Stimulated activated naive CD8-positive, alpha-beta T cell treated with anti-CD3 and anti-CD28 coated beads, Interleukin-15, amount 100 ng/mL, for 72 hours (primary cell): Measurements from ENCODE around the gene DPYD.

ENCODE experiments used
- ATAC-seq: fragments of 150-1000 bp; cut with Tn5 transposase; 2 replicates; pipeline ENCODE4 v1.10.0; 2021; ENCODE audit warnings: mild to moderate bottlenecking, moderate library complexity
- DNase-seq, 2 donors: peaks; one replicate each; pipeline ENCODE4 v3.0.0; 2021 to 2022
- H3K27ac Mint-ChIP-seq, 2 donors: one replicate each; pipeline ENCODE4 v1.8.0; 2022; ENCODE audit warnings: mild to moderate bottlenecking in 2 of 2, mixed read lengths in 2 of 2, moderate library complexity in 2 of 2
- H3K27me3 Mint-ChIP-seq: one replicate; pipeline ENCODE4 v1.8.0; 2022; ENCODE audit warnings: mixed read lengths
- H3K4me1 Mint-ChIP-seq: one replicate; pipeline ENCODE4 v1.8.0; 2022; ENCODE audit warnings: mild to moderate bottlenecking, mixed read lengths
- H3K4me3 Mint-ChIP-seq, 2 donors: one replicate each; pipeline ENCODE4 v1.8.0; 2022; ENCODE audit warnings: mild to moderate bottlenecking in 2 of 2, mixed read lengths in 2 of 2, moderate library complexity in 1 of 2
- H3K9me3 Mint-ChIP-seq, 2 donors: one replicate each; pipeline ENCODE4 v1.8.0; 2022; ENCODE audit warnings: mixed read lengths in 2 of 2

Gene DPYD

DNA sequence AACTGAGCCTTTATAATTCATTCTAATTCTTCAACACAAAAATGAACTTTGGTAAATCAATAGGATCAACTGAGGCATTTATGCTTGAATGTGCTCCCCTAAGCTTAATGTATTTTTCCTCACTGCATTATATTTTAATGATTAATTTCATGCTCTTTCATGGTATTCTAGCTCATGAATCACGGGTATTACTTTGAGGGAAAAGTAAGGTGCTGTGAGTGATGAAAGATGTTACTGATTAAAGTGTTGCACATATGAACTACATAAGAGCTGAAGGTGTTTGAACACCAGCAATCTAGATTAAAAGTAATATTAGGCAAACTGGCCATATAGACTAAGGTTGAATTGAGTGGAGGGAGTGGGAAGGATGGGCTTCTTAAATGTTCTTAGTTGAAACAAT lies 1.9 kb downstream of the DPYD start:
- Mint-ChIP-seq H3K27me3 (no peaks in the 10 kb centered on the region), H3K9me3 (peaks cover 0 to 5% of the 10 kb centered on the region in 2 donors), H3K4me3 (peak overlapping the region; percentile 98), H3K27ac (no peak overlapping the region), H3K4me1 (peaks cover 57% of the 10 kb centered on the region)
- DNase-seq (no peak), ATAC-seq (no peak)

DNA sequence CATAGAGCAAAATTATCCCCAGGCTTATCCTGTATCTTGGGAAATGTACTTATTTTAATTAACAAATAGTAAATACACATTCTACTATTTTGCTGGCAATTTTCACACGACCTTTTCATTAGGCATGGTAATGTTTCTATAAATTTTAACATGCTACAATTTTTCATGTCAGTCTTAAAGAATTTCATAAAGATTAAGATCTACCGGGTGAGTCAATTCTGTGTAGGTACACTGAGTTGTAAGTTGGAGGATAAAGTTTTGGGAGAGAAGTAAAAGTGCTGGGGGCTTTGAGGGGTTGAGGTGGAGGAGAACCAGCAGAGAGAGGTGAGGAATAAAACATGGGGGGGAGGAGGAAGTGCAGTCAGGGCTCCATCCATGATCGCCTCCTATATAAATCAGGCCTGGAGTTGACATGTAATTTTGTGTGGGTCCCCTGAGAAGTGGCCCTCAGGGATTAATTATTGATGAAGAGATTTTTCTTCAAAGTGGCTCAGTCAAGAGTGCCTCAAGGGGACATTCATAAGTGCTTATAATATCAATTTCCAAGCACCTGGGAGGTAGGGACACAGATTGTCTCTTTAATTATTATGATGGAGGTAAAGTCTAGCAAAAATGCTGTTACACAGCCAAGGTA lies 7.2 kb downstream of the DPYD start:
- no peak for DNase-seq
- Mint-ChIP-seq H3K27ac (peak overlapping the region in 1 of 2 donors; percentile 94), H3K4me3 (no peak overlapping the region), H3K9me3 (no peaks in the 10 kb centered on the region), H3K4me1 (peaks cover 65% of the 10 kb centered on the region), H3K27me3 (no peaks in the 10 kb centered on the region)
- ATAC-seq = no peak

DNA sequence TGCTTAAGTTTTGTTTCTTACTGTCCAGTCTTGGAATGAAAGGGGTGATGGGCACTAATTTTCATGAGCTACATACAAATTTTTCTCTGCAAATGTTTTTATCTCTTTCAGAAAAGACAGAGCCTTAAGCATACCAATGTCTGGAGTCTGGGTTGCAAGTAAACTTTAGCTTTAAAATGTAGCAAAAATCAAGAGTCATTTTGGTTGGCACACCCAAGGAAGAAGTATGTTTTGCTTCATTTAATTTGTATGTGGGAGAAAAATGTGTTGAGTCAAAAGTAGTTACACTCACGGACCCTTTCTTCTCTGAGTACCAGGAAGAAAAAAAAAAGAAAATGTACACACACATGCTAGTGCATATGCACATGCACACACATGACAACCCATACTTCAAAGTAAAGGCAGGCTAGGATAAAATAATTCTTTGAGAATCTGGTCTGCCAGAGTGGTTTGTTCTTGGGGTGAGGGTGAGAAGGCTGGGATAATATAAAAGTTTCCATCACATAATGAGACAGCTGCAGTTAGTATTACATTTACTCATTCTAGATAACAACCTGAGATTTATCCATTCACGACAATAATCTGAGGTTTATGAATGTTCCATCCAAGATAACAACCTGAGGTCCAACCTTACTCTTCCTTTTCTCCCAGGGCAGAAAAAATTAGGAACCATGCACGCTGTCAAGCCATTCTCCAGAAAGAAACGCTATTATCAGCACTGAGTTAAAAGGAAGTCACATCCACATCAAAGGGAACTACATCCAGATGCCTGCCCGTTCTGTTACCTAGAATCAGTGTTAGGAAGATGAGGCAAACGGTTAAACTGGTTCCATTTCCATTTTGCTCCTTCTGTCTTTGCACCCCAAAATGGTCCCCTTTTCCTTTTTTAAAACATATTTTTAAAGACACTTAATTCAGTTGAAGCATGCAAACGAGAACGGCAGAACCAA lies 9.3 kb downstream of the DPYD start:
- H3K4me1 Mint-ChIP-seq = peaks cover 47% of the 10 kb centered on the region
- H3K9me3 Mint-ChIP-seq = no peaks in the 10 kb centered on the region
- ATAC-seq (peak; percentile 62), DNase-seq (no peak)
- no peak overlapping the region for H3K27ac Mint-ChIP-seq
- H3K27me3 Mint-ChIP-seq = no peaks in the 10 kb centered on the region
- H3K4me3 Mint-ChIP-seq = peak overlapping the region; percentile 48 to 71

DNA sequence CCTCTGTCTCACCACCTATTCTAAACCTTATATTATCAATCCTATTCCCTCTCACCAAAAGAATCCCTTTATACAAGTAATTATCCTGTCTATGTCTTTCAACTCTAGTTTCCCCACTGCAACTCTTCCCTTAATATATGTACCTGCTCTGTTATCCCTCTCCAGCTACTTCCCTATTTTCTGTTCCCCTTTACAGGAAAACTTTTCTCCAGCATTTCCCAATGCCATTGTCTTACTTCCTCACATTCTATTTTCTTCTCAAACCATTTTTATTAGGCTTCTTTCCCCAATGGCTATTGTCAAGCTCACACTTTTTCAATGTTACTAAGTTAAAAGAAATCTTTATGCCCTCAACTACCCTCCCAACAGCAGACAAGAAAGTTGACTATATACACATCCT lies 11.6 kb downstream of the DPYD start:
- Mint-ChIP-seq H3K27ac (no peak overlapping the region), H3K9me3 (no peaks in the 10 kb centered on the region), H3K4me3 (no peak overlapping the region), H3K4me1 (peaks cover 30% of the 10 kb centered on the region), H3K27me3 (no peaks in the 10 kb centered on the region)
- ATAC-seq (no peak), DNase-seq (no peak)

DNA sequence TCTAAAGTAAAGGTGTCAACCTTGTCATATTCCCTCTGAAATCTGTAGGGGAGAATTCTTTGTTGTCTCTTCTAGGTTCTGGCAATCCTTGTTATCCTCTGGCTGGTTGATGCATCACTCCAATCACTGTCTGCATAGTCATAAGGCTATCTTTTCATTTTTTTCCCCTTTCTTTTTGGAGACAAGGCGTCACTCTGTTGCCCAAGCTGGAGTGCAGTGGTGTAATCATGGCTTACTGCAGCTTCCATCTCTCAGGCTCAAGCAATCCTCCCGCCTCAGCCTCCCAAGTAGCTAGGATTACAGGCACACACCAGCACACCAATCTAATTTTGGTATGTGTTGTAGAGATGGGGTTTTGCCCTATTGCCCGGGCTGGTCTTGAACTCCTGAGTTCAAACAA lies 12.9 kb downstream of the DPYD start:
- peaks cover 18% of the 10 kb centered on the region for H3K4me1 Mint-ChIP-seq
- no peaks in the 10 kb centered on the region for H3K27me3 Mint-ChIP-seq
- DNase-seq (no peak), ATAC-seq (no peak)
- no peak overlapping the region for H3K27ac Mint-ChIP-seq
- H3K9me3 Mint-ChIP-seq = no peaks in the 10 kb centered on the region
- H3K4me3 Mint-ChIP-seq = no peak overlapping the region

DNA sequence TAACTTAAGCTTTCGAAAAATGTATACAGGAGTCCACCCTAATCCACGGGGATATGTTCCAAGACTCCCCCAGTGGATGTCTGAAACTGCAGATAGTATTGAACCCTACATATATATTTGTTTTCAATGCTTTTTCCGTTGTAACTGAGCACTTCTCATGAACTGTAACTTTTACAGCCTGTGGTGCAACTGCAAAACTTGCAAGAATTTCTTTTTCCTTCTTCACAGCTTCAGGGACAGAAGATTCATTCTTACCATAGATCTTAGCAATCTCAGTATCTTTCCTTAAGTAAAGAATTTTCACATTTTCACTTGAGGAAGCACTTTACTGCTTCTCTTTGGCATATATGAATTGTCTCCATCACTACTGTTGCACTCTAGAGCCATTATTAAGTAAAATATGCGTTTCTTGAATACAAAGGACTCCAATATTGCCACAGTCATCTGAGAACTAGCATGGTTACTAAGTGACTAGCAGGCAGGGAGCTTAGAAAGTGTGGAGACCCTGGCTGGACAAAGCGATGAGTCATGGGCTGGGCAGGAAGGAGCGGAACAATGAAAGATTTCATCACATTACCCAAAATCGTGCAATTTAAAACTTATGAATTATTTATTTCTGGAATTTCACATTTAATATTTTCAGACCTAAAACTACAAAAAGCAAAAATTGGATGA lies 14.1 kb downstream of the DPYD start:
- Mint-ChIP-seq H3K4me1 (peaks cover 18% of the 10 kb centered on the region), H3K27me3 (no peaks in the 10 kb centered on the region), H3K9me3 (no peaks in the 10 kb centered on the region), H3K4me3 (no peak overlapping the region), H3K27ac (no peak overlapping the region)
- no peak for DNase-seq
- no peak for ATAC-seq

DNA sequence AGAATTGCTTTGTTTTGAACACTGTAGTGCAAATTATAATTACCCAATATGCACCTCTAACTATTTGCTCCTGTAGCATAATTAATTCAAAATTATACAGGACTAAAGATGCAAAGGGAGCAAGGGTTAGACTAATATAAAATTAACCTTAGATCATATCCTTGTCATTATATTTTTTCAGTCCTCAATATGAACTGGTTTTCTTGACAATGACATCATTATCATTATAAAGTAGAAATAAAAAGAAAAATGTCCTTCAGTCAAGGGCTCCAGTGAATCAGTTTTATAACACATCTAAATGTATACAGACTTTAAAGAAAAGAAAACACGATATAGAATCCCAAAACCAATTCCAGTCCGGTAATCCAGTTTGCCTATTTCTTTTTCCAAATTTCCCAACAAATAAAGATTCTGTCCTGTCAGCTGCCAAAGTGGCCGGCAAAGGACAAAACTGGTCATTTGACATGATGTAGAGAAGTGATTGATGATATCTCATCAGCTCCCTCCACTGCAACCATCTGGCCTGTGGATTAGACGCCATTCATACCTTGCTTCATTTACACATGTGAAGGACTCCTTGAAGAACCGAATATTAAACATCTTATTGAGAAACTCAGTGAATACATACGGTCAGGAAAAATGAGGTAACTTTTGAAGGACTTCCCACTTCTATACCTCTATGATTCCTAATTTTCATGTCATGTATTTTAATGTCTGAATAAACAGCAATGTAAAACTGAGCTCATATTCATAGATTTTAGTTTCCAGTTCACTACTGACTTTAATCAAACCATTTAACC lies 15.5 kb downstream of the DPYD start:
- no peaks in the 10 kb centered on the region for H3K9me3 Mint-ChIP-seq
- H3K27ac Mint-ChIP-seq = no peak overlapping the region
- ATAC-seq (no peak), DNase-seq (no peak)
- H3K4me1 Mint-ChIP-seq = peaks cover 25% of the 10 kb centered on the region
- no peaks in the 10 kb centered on the region for H3K27me3 Mint-ChIP-seq
- H3K4me3 Mint-ChIP-seq = no peak overlapping the region

DNA sequence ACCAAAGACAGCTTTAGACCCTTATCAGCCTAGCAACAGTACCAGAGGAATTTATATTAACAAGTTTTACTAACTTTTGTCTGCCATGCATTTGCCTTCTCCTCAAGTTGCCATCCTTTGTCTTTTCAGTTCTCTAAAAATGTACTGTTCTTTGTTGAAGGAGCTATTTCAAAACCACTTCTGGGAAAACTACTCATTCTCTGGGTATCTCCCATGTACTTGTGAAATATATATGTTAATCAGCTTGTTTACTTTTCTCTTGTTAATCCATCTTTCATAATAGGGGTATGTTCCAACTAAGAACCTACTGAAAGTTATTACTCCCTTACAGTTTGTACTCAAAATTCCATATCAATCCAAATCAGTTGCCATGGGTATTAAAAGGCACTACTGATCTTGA lies 16.3 kb downstream of the DPYD start:
- H3K9me3 Mint-ChIP-seq = peaks cover 0 to 6% of the 10 kb centered on the region in 2 donors
- ATAC-seq (no peak), DNase-seq (no peak)
- peaks cover 25% of the 10 kb centered on the region for H3K4me1 Mint-ChIP-seq
- H3K27me3 Mint-ChIP-seq = no peaks in the 10 kb centered on the region
- H3K27ac Mint-ChIP-seq = no peak overlapping the region
- no peak overlapping the region for H3K4me3 Mint-ChIP-seq

DNA sequence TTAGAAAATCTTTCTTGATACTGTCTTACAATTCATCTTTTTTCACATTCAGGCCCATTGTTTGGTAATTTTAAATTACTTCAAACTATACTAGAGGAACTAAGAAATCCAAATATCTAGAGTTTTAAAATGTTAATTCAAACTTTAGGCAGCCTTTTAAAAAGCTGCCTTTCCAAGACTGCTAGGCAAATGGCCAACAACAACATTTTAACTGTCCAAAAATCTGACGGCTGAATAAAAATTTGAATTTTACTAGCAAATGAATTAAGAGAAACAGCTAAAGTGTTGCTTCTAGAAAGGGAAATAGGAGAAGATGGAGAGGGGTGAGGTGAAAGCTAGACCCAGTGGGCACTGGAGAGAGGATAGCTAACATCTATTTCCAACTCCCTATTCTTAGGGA lies 17.2 kb downstream of the DPYD start:
- peaks cover 25% of the 10 kb centered on the region for H3K4me1 Mint-ChIP-seq
- DNase-seq (no peak), ATAC-seq (no peak)
- H3K9me3 Mint-ChIP-seq = peaks cover 4 to 16% of the 10 kb centered on the region in 2 donors
- no peak overlapping the region for H3K4me3 Mint-ChIP-seq
- no peaks in the 10 kb centered on the region for H3K27me3 Mint-ChIP-seq
- no peak overlapping the region for H3K27ac Mint-ChIP-seq

DNA sequence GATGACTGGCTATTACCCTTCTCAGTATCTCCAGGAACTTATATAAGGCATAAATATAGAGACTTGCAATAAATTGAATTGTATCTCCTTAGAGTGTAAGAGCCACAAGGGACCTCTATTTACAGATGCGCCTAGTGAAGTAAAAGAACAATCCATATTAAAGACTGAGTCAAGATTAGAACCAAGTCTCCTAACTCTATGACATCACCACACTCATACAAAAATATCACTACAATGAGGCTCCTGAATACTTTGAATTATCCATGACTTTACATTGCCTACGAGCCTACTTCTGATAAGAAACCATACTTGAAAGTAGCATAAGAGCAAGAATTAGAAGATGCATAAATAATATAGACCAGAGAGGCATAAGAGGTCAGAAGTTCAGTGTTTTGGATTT lies 18.8 kb downstream of the DPYD start:
- DNase-seq (no peak), ATAC-seq (no peak)
- H3K9me3 Mint-ChIP-seq = peaks cover 10 to 27% of the 10 kb centered on the region in 2 donors
- peaks cover 32% of the 10 kb centered on the region for H3K4me1 Mint-ChIP-seq
- no peak overlapping the region for H3K27ac Mint-ChIP-seq
- H3K27me3 Mint-ChIP-seq = no peaks in the 10 kb centered on the region
- no peak overlapping the region for H3K4me3 Mint-ChIP-seq

DNA sequence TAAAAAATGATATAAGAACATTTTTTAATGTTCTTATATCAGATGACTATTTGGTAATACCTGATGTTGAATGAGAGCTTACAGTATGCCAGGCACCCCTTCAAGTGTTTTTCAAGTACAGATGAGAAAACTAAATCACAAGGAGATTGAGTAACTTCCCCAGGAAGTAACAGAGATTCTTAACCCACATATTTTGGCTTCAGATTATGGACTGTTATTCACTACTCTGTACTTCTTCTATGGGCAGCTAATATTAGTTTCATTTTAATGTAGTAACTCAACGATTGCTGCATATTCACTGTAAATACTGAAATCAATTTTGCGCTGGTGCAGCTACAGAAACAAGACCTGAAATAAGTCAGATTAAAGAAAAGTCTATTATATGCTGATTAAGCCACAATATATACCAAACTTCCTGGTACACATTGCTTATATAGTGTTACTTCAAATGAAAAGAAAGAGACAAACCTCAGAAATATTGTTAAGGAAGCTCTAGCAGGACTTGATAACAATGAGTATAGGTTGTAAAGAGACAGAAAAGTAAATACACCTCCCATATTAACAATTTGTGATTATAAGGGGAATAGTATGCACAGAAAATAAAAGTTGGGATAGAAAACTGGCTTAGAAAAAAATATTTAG lies 19.7 kb downstream of the DPYD start:
- H3K9me3 Mint-ChIP-seq = peaks cover 10 to 28% of the 10 kb centered on the region in 2 donors
- ATAC-seq = no peak
- peak overlapping the region; percentile 12 to 13 for H3K4me3 Mint-ChIP-seq
- DNase-seq = no peak
- H3K27ac Mint-ChIP-seq = peak overlapping the region in 1 of 2 donors; percentile 14
- H3K4me1 Mint-ChIP-seq = peaks cover 38% of the 10 kb centered on the region
- no peaks in the 10 kb centered on the region for H3K27me3 Mint-ChIP-seq

DNA sequence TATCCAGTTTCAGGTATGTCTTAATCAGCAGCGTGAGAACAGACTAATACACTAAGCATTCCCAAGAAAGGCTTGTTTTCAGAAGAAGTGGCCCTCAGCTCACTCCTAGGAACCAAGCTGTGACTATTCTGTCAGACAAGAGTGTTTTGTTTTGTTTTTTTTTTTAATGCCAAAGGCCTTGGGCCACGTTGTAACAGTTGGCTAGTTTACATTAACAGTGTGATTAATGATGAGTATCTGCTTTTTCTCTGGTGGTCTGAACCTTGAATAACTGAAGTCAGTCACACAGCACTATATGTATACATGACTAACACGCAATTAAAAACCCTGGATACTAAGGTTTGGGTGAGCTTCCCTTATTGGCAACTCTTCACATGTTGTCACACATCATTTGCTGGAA lies 21.9 kb downstream of the DPYD start:
- Mint-ChIP-seq H3K27me3 (no peaks in the 10 kb centered on the region), H3K4me1 (peaks cover 36% of the 10 kb centered on the region), H3K9me3 (peaks cover 10 to 28% of the 10 kb centered on the region in 2 donors), H3K27ac (no peak overlapping the region), H3K4me3 (no peak overlapping the region)
- no peak for ATAC-seq
- no peak for DNase-seq

DNA sequence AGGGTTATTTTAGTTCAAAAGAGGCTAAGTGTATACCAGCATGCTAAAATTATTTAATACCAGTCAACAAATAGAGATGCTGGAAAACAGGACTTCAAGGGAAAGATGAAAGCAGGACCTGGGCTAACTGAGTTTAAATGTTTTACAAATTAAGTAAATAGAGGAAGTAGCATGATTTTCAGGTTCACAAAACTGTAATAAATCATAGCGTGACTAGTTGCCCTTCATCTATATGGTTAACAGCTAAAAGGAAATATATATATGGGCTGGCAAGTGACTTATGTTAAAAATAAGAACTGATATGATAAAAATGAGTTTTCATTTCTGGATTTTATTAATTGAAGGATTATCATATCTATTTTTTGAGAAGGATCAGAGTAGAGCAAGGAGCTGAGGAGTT lies 25.6 kb downstream of the DPYD start:
- ATAC-seq (no peak), DNase-seq (no peak)
- no peak overlapping the region for H3K4me3 Mint-ChIP-seq
- peaks cover 10 to 28% of the 10 kb centered on the region in 2 donors for H3K9me3 Mint-ChIP-seq
- H3K4me1 Mint-ChIP-seq = peaks cover 20% of the 10 kb centered on the region
- H3K27me3 Mint-ChIP-seq = no peaks in the 10 kb centered on the region
- no peak overlapping the region for H3K27ac Mint-ChIP-seq

DNA sequence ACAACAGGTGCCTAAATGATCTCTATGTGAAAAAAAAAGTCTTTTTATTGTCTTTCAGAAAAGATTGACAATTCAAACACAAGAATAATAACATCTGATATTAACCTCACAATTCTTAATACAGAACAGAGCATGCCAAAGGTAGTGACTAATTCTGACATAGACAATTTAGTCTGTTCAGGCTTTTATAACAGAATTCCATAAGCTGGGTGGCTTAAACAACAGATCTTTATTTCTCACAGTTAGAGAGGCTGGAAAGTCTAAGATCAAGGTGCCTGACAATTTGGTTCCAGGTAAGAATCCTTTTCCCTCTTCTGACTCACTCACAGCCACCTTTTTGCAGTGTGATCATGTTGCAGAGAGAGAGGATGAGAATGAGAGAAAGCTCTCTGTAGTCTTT lies 27.0 kb downstream of the DPYD start:
- H3K9me3 Mint-ChIP-seq = peaks cover 13 to 14% of the 10 kb centered on the region in 2 donors
- H3K4me1 Mint-ChIP-seq = peaks cover 20% of the 10 kb centered on the region
- no peaks in the 10 kb centered on the region for H3K27me3 Mint-ChIP-seq
- DNase-seq (no peak), ATAC-seq (no peak)
- H3K27ac Mint-ChIP-seq = no peak overlapping the region
- no peak overlapping the region for H3K4me3 Mint-ChIP-seq

DNA sequence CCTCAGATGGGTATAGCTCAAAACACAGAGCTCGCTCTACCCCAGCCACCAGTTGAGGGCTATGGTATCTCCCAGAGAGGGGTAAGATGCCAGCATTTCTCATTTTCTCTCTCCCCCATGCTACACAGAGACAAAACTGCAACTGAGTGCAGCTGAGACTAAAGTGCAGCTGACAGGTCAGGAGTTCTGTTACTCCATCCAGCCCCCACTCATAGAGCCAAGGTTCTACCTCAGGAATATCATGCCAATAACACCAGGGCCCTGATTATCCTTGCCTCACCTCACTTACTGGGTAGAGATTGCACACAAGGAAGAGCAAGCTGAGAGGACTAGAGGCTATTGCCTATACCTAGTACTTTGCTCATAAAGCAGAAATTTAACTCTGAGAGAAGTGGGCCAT lies 34.6 kb downstream of the DPYD start:
- Mint-ChIP-seq H3K9me3 (peaks cover 11 to 18% of the 10 kb centered on the region in 2 donors), H3K4me1 (peaks cover 22% of the 10 kb centered on the region), H3K27ac (no peak overlapping the region), H3K27me3 (no peaks in the 10 kb centered on the region), H3K4me3 (no peak overlapping the region)
- ATAC-seq (no peak), DNase-seq (no peak)
